HepG2 (cell line): ENCODE measurements around the gene NTN5. TPM values are rescaled to one million over a fixed set of nuclear protein-coding genes. Genes with fewer than 3 reads are reported as not detected.
A peak's percentile ranks its signal among the peaks of the same experiment; 100 is the strongest.

Source experiments
- ATAC-seq: fragments of 200-7000 bp; cut with Tn5 transposase; 3 replicates; pipeline ENCODE4 v1.9.1; 2020; ENCODE audit warnings: mild to moderate bottlenecking, moderate library complexity
- BruUV-seq: library from RNA; stranded (reverse); fragments of 400-500 nt; replicated peaks from 2 replicates; lab custom pipeline; 2021; lab: Mats Ljungman, UMichigan
- CTCF ChIA-PET: fragments of 300-600 bp; formaldehyde crosslinking; extraction: SDS; loops from one replicate; lab custom pipeline; 2021; ENCODE audit warnings: low total read pairs, inconsistent platforms, low intra/inter-chr PET ratio; lab: Yijun Ruan, JAX
- POLR2A ChIA-PET: fragments of 350-600 bp; sonication (Branson Sonifier 250); formaldehyde crosslinking; loops from one replicate; lab custom pipeline; 2020; ENCODE audit warnings: antibody characterized with exemption, inconsistent platforms; lab: Yijun Ruan, JAX
- DNase-seq: peaks from one replicate; pipeline ENCODE4 v3.0.0-alpha.2; 2015; ENCODE audit warnings: low spot score
- FAIRE-seq: peaks from 3 replicates; lab custom pipeline; 2011; peaks lifted over from hg19 to GRCh38; lab: Jason Lieb, UNC
- H2AFZ ChIP-seq: one replicate; pipeline ENCODE4 v1.6.1; 2011; ENCODE audit warnings: low read length, inconsistent platforms
- H3K27ac ChIP-seq: fragments of 300-600 bp; 3 replicates; pipeline ENCODE4 v1.8.0; 2011; ENCODE audit warnings: mixed run types, mild to moderate bottlenecking, mixed read lengths, low read length, inconsistent platforms; ENCODE audit not compliant: insufficient read depth; ENCODE audit errors: extremely low read length
- H3K27me3 ChIP-seq, 2 experiments: fragments of 200-600 bp in 1 of 2; 2 replicates in 1 of 2; 3 replicates in 1 of 2; pipeline versions ENCODE4 v1.6.0 to v1.8.0; 2011; ENCODE audit warnings: low read length in 2 of 2, mild to moderate bottlenecking in 2 of 2, moderate library complexity in 2 of 2, inconsistent platforms in 1 of 2; ENCODE audit not compliant: insufficient read depth in 2 of 2, control insufficient read depth in 1 of 2
- H3K36me3 ChIP-seq, 2 experiments: fragments of 200-600 bp in 1 of 2; replicated peaks in 1 of 2; 2 replicates in 1 of 2; 3 replicates in 1 of 2; pipeline versions ENCODE4 v1.5.1 to v1.8.0; 2011; ENCODE audit warnings: low read length in 2 of 2, inconsistent platforms in 1 of 2; ENCODE audit not compliant: insufficient read depth in 2 of 2, control insufficient read depth in 1 of 2
- H3K4me1 ChIP-seq: 2 replicates; pipeline ENCODE4 v1.5.1; 2012; ENCODE audit warnings: low read length, inconsistent platforms; ENCODE audit not compliant: insufficient read depth
- H3K4me2 ChIP-seq: 2 replicates; pipeline ENCODE4 v1.6.0; 2011; ENCODE audit warnings: low read depth, low read length, inconsistent platforms
- H3K4me3 ChIP-seq, 3 experiments: fragments of 200-600 bp in 1 of 3; sonication (generic), shearing (Covaris generic) in 1 of 3; replicated peaks in 1 of 3; 2 replicates each; pipeline ENCODE4 v1.5.1; 2011 to 2016; ENCODE audit warnings: low read length in 3 of 3, inconsistent platforms in 2 of 3, low read depth in 2 of 3, mild to moderate bottlenecking in 2 of 3, control low read depth in 1 of 3, mixed read lengths in 1 of 3; ENCODE audit not compliant: insufficient read depth in 1 of 3
- H3K79me2 ChIP-seq: one replicate; pipeline ENCODE4 v1.6.1; 2011; ENCODE audit warnings: low read length, inconsistent platforms; ENCODE audit not compliant: insufficient read depth
- H3K9ac ChIP-seq: 2 replicates; pipeline ENCODE4 v1.6.0; 2011; ENCODE audit warnings: mild to moderate bottlenecking, low read depth, low read length, inconsistent platforms; ENCODE audit not compliant: insufficient read depth
- H3K9me3 ChIP-seq: 2 replicates; pipeline ENCODE4 v1.5.1; 2012; ENCODE audit warnings: mild to moderate bottlenecking, low read length
- H4K20me1 ChIP-seq: 2 replicates; pipeline ENCODE4 v1.6.0; 2011; ENCODE audit warnings: inconsistent platforms, mild to moderate bottlenecking, low read length, moderate library complexity; ENCODE audit not compliant: insufficient read depth
- CCDC6 ChIP-seq: sonication (generic); formaldehyde crosslinking; IDR thresholded peaks from 2 replicates; pipeline ENCODE4 v1.8.1; 2022; ENCODE audit warnings: mild to moderate bottlenecking, missing genetic modification reagents, moderate library complexity
- CREB1 ChIP-seq, 2 experiments: fragments of 450-650 bp in 1 of 2; IDR thresholded peaks; 2 replicates each; pipeline ENCODE4 v1.6.1; 2016 to 2017; ENCODE audit warnings: control low read depth in 1 of 2, mild to moderate bottlenecking in 1 of 2, missing compliant biosample characterization in 1 of 2, missing genetic modification characterization in 1 of 2
- FOXK1 ChIP-seq: sonication (generic); formaldehyde crosslinking; IDR thresholded peaks from 2 replicates; pipeline ENCODE4 v1.4.0; 2020; ENCODE audit warnings: low read depth, missing genetic modification reagents, borderline replicate concordance
- GLI4 ChIP-seq: sonication (generic); formaldehyde crosslinking; IDR thresholded peaks from 2 replicates; pipeline ENCODE4 v1.5.1; 2020; ENCODE audit warnings: missing genetic modification reagents, mild to moderate bottlenecking, moderate library complexity, borderline replicate concordance
- HIC2 ChIP-seq: sonication (generic); formaldehyde crosslinking; IDR thresholded peaks from 2 replicates; pipeline ENCODE4 v1.9.0; 2022; ENCODE audit warnings: low read depth, missing genetic modification reagents
- KAT7 ChIP-seq: IDR thresholded peaks from 2 replicates; pipeline ENCODE4 v1.6.1; 2018; ENCODE audit warnings: borderline replicate concordance, missing compliant biosample characterization
- MIER3 ChIP-seq: IDR thresholded peaks from 2 replicates; pipeline ENCODE4 v1.6.1; 2016; ENCODE audit warnings: missing compliant biosample characterization, borderline replicate concordance
- MNT ChIP-seq: fragments of 450-650 bp; IDR thresholded peaks from 2 replicates; pipeline ENCODE4 v1.6.1; 2016
- MTF1 ChIP-seq: sonication (generic); formaldehyde crosslinking; IDR thresholded peaks from 2 replicates; pipeline ENCODE4 v1.5.0; 2020; ENCODE audit warnings: missing genetic modification reagents
- PHF8 ChIP-seq: sonication (generic); formaldehyde crosslinking; IDR thresholded peaks from 2 replicates; pipeline ENCODE4 v1.5.0; 2020; ENCODE audit warnings: missing genetic modification reagents
- ZBTB33 ChIP-seq: sonication (generic); formaldehyde crosslinking; IDR thresholded peaks from 2 replicates; pipeline ENCODE4 v1.4.0; 2020; ENCODE audit warnings: missing genetic modification reagents
- ZNF597 ChIP-seq: sonication (generic); formaldehyde crosslinking; IDR thresholded peaks from 2 replicates; pipeline ENCODE4 v1.5.0; 2020; ENCODE audit warnings: missing genetic modification reagents
- ZNF644 ChIP-seq: IDR thresholded peaks from 2 replicates; pipeline ENCODE4 v1.6.1; 2016; ENCODE audit warnings: low read depth
- ZSCAN12 ChIP-seq: sonication (generic); formaldehyde crosslinking; IDR thresholded peaks from 2 replicates; pipeline ENCODE4 v1.9.0; 2021; ENCODE audit warnings: mild to moderate bottlenecking, missing genetic modification reagents
- WGBS: methylation state at CpG from one replicate; pipeline ENCODE4 v1.1.6; 2017; ENCODE audit warnings: low lambda C conversion rate; 5-methylcytosine and 5-hydroxymethylcytosine counted together
- in situ Hi-C: cut with HindIII; loops from 2 replicates; pipeline ENCODE4 v1.10.0; 2017; ENCODE audit warnings: low pct_unique_long_range_greater_than_20kb; ENCODE audit not compliant: extremely low pct_ligation_motif_present
- intact Hi-C: fragments of 100-400 bp; cut with micrococcal nuclease; formaldehyde crosslinking; loops from one replicate; pipeline ENCODE4 v1.10.0; 2022; ENCODE audit not compliant: unreplicated experiment
- polyA plus RNA-seq, 8 experiments: library from polyadenylated mRNA; depleted of rRNA in 3 of 8; stranded (reverse) in 7 of 8; unstranded in 1 of 8; fragments of >200 nt; fragmentation: Illumina TruSeq in 4 of 8; extraction: Trizol in 4 of 8; gene quantifications; 2 replicates each; pipeline versions ENCODE4 v1.2.1 to v1.2.3, GENCODE V29; 2011 to 2016; ENCODE audit warnings: low read depth in 4 of 8, missing spikeins in 1 of 8, mixed read lengths in 1 of 8; ENCODE audit not compliant: insufficient read depth in 1 of 8
- total RNA-seq, 5 experiments: library from RNA; depleted of rRNA; stranded (reverse); fragments of >200 nt; fragmentation: Illumina TruSeq; extraction: Trizol; gene quantifications; 2 replicates each; pipeline ENCODE4 v1.2.3, GENCODE V29; 2016; ENCODE audit warnings: low read depth in 1 of 5

NTN5 gene
- total and polyA plus RNA-seq, 2 of the 13 experiments (the other 11 are each of a cell fraction or from before 2014, with no cell fraction given) = 0.05 TPM; not detected in 1

- ChIA-PET CTCF (no interaction called here), POLR2A (interaction anchor here (0.7 to 1.4 kb wide), 10 partner anchors 9 to 151 kb away, joined by 3 to 13 read pairs (median 5); partner anchors contain the start of genes CA11, FUT2, PPP1R15A and RPL18)
- H3K4me3 ChIP-seq = peak overlapping the region; percentile 68 to 85 (median 76); a peak in 5 of 6 replicates
- no peaks in the 10 kb centered on the region for H3K36me3 ChIP-seq
- no peaks in the 10 kb centered on the region for H3K9me3 ChIP-seq
- FAIRE-seq = peak; percentile 99
- peaks cover 61% of the 10 kb centered on the region for H3K4me1 ChIP-seq
- no peaks in the 10 kb centered on the region for H3K79me2 ChIP-seq
- WGBS = under 1% methylated on average over 29 of the region's 42 CpGs
- H4K20me1 ChIP-seq = no peaks in the 10 kb centered on the region
- peak overlapping the region; percentile 22 for H2AFZ ChIP-seq
- peak overlapping the region; percentile 99 for H3K4me2 ChIP-seq
- no peaks in the 10 kb centered on the region; a peak in 1 of 5 replicates for H3K27me3 ChIP-seq
- in situ Hi-C loops = no loop called here
- H3K27ac ChIP-seq = peak overlapping the region; percentile 74
- DNase-seq = peak; percentile 98
- ATAC-seq = peak; percentile 83
- intact Hi-C loops = no loop called here
- H3K9ac ChIP-seq = peak overlapping the region; percentile 81
- no TSS peak for BruUV-seq
- TF ChIP-seq ZBTB33 (CRISPR knock-in tag) = no peak
- no peak for TF ChIP-seq ZNF644 (CRISPR knock-in tag)
- TF ChIP-seq KAT7 (CRISPR knock-in tag) = no peak
- TF ChIP-seq PHF8 = peak; percentile 67
- TF ChIP-seq CREB1 (IDR thresholded peaks at IDR 0.05) = peak; percentile 77
- peak; percentile 94 for TF ChIP-seq CREB1 (CRISPR knock-in tag; IDR thresholded peaks at IDR 0.05)
- TF ChIP-seq GLI4 (CRISPR knock-in tag) = peak; percentile 78; the same call in 1 of the 2 replicates
- TF ChIP-seq FOXK1 = peak; percentile 60
- TF ChIP-seq HIC2 (CRISPR knock-in tag) = no peak
- TF ChIP-seq ZSCAN12 (CRISPR knock-in tag) = no peak
- TF ChIP-seq CCDC6 (CRISPR knock-in tag) = no peak
- TF ChIP-seq MTF1 (CRISPR knock-in tag) = no peak
- TF ChIP-seq ZNF597 (CRISPR knock-in tag) = no peak
- TF ChIP-seq MNT = peak; percentile 37; the same call in 1 of the 2 replicates
- TF ChIP-seq MIER3 (CRISPR knock-in tag) = no peak; the same call in 1 of the 2 replicates
These were observed 47.9 kb upstream of the NTN5 start for GRCh38 chr19:48720613-48721296.
